HG02870 (cell line): ENCODE measurements around the gene ZC3H4.

Experiments
- ATAC-seq: cut with Tn5 transposase; IDR thresholded peaks from one replicate; pipeline ENCODE4 v1.9.1; 2021; ENCODE audit warnings: mild to moderate bottlenecking, moderate library complexity; ENCODE audit not compliant: unreplicated experiment

ZC3H4 gene

DNA sequence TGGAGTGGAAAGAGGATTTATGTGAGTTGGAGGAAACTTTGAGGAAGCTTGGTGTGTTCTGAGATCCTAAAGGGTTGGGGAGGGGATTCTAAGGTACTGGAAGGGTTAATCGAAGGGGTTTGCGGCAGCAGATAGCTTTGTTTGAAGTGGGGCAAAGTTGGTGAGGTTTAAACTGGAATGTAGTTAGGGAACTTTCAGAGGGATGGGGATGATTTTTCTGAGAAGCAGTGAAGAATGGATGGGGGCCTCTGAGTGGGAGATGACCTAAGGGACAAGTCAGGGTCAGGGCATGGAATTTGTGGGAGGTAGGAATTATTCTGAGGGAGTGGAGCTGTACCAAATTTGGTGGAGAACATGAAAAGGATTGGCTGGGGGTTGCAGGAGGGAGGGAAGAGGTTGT, 21.0 kb upstream of the ZC3H4 start:
- no peak for ATAC-seq

DNA sequence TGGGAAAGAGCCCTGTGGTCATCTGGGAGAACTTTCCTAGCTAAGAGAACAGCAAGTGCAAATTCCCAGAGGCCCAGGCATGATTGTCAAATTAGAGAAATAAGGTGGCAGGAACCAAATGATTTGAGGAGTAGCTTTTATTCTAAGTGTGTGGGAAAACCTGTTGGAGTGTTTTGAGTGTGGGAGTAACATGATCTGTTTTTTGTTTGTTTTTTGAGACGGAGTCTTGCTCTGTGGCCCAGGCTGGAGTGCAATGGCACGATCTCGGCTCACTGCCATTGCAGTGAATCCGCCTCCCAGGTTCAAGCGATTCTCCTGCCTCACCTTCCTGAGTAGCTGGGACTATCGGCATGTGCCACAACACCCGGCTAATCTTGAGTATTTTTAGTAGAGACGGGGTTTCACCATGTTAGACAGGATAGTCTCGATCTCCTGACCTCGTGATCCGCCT, 19.5 kb upstream of the ZC3H4 start:
- no peak for ATAC-seq

DNA sequence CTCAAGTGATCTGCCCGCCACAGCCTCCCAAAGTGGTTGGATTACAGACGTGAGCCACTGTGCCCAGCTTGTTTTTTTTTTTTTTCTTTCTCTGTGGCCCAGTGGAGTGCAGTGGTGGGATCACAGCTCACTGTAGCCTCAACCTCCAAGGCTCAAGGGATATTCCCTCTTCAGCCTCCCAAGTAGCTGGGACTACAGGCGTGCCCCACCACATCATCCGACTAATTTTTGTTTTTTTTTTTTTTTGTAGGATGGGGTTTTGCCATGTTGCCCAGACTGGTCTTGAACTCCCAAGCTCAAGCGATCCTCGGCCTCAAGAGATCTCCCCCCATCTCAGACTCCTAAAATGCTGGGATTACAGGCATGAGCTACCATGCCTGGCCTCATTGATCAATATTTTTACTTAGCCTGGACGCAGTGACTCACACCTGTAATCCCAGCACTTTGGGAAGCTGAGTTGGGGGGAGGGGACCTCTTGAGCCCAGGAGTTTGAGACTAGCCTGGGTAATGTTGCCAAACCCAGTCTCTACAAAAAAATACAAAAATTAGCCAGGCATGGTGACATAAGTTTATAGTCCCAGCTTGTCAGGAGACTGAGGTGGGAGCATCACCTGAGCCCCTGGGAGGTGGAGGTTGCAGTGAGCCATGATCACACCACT, 18.7 kb upstream of the ZC3H4 start:
- ATAC-seq = no peak

DNA sequence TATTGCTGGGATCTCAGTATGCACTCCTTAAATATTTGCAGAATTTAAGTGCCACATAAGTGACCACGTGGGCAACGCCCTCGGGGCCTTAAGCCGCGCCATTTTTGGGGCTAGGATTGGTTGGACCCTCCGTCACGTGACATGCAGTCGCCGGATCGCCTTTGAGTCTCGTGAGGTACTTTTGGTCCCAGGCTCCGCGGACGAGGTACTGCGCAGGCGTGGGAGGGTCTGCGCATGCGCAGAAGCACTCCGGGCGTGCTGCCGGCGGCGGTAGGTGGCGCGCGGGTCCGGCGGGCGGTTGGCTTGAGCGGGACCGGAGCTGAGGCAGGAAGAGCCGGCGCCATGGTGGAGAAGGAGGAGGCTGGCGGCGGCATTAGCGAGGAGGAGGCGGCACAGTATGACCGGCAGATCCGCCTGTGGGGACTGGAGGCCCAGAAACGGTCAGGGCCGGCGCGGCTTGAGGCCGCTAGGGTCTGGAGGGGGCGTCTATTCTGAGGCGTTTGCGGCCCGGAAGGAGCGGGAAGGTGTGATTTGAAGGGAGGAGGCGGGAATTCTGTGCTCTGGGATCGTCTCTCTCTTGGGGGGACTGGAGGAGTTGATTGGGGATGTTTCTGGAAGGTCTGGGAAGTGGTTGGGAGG, 17.1 kb upstream of the ZC3H4 start, which contains the start of gene SAE1:
SAE1 (plus strand) TSS at position 247 of the 639 bp plus-strand sequence; CDS start at position 343, 96 bp downstream.
- peak; percentile 85 for ATAC-seq

DNA sequence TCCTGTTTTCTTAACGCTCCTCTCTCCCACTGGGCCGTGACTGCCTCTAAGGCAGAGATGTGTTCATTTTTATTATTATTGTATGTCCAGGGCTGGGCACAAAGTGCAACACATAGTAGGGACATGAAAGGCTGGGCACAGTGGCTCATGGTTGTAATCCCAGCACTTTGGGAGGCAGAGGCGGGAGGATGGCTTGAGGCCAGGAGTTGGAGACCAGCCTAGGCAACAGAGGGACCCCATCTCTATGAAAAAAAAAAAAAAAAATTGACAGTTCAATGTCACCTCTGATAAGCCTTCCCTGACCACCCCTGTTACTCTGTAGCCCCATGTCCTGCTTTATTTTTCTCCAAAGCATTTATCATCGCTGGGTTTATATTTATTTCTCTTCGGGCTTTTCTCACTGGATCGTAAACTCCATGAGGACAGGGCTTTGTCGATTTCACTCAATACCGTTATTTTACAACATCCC, 16.6 kb upstream of the ZC3H4 start:
- ATAC-seq = no peak

DNA sequence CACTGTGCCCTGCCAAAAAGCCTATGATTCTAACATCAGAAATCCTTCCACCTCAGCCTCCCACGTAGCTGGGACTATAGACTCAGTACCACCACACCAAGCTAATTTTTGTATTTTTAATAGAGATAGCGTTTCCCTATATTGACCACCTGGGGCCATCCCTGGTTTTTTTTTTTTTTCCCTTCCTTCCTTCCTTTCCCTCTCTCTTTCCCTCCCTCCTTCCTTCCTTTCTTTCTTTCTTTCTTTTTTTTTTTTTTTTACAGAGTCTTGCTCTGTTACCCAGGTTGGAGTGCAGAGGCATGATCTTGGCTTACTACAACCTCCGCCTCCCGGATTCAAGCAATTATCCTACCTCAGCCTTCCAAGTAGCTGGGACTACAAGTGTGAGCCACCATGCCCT, 16.0 kb upstream of the ZC3H4 start:
- ATAC-seq = no peak

DNA sequence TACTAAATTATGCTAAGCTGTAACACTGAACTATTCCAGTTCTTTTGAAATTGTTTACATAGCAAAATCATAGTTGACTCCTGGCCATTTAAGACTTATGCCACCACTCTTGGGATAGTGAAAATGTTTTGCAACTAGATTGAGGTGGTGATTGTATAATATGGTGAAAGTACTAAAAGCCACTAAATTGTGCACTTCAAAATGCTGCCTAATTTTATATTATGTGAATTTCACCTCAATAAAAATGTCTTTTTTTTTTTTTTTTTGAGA, 12.0 kb upstream of the ZC3H4 start:
- ATAC-seq = no peak

DNA sequence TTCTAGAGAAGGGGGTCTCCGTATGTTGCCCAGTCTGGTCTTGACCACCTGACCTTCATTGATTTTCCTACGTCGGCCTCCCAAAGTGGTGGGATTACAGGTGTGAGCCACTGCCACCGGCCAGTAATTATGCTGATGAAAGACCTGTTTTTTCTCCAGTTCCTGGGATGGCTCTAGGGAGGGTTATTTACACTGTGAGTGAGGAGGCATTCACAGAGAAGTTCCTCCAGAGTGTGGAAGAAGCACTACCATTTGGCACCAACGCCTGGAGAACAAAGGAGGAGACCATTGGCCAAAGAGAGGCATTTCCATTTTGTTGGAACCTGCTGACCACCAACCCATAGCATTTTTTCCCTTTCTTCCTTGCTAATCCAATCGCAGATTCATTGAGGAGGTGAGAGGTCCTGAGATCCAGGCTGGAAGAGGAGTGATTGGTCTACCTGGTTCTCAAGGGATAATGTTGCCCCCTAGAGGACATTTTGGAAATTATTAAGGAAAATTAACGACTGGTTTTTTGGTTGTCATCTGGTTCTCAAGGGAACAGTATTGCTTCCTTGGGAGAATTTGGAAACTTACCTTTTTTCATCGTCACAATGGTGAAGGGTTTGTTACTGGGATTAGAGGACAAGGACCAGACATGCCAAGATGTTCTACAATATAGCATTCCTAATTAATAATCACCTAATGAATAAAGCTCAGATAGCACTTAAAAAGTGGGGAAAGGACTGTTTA, 11.5 kb upstream of the ZC3H4 start:
- no peak for ATAC-seq

DNA sequence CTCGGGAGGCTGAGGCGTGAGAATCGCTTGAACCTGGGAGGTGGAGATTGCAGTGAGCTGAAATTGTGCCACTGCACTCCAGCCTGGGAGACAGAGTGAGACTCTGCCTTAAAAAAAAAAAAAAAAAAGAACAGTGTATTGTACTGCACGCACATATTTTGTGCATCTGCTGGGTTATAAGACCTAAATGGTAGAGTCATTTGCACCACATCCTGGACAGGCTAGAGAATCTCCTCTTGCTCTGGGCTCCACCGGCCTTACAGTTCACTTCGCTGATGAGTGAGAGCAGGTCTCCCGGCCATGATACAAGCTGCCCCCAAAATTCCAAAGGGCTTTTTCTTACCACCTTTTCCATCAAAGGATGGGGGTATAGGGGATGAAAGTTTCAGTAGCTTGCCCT, 9.8 kb upstream of the ZC3H4 start:
- ATAC-seq = no peak

DNA sequence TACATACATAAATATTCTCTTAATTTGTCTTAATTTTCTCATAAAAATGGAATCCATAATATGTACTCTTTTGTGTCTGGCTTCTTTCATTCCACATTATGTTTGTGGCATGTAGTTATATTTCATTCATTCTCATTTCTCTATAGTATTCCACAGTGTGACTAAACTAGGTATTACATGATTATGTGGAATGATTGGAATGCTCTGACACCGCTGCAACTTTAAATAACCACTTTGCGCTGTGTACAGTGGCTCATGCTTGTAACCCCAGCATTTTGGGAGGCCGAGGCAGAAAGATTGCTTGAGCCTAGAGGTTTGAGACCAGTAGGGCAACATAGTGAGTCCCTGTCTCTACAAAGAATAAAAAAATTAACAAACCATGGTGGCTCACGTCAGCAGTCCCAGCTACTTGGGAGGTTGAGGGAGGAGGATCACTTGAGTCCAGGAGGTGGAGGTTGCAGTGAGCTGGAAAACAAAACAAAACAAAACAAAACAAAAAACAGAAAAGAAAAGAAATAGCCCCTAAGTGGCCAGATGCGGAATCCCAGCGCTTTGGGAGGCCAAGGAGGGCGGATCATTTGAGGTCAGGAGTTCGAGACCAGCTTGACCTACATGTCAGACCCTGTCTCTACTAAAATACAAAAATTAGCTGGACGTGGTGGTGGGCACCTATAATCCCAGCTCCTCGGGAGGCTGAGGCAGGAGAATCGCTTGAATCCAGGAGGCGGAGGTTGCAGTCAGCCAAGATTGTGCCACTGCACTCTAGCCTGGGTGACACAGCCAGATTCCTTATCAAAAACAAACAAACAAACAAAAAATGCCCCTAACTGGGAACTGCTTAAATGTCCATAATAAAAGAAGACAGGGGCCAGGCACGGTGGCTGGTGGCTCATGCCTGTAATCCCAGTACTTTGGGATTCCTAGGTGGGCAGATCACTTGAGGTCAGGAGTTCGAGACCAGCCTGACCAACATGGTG, 9.1 kb upstream of the ZC3H4 start:
- ATAC-seq = no peak

DNA sequence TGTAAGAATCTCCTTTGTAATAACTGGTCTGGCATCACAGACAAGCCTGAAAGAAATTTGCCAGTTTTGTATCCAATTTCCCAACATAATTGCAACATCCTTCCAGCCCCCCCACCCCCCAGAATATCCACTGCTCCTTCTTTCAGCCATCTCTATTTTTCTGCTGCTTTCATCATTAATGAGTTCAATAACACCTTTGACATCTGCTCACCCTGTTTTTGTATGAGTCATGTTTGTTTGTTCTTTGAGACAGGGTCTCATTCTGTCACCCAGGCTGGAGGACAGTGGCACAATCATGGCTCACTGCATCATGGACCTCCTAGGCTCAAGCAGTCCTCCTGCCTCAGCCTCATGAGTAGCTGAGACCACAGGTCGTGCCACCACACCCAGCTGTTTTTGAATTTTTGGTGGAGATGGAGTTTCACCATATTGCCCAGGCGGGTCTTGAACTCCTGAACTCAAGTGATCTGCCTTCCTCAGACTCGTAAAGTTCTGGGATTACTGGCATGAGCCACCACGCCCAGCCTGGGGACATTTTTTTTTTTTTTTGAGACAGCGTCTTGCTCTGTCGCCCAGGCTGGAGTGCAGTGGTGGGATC, 7.0 kb upstream of the ZC3H4 start:
- no peak for ATAC-seq

DNA sequence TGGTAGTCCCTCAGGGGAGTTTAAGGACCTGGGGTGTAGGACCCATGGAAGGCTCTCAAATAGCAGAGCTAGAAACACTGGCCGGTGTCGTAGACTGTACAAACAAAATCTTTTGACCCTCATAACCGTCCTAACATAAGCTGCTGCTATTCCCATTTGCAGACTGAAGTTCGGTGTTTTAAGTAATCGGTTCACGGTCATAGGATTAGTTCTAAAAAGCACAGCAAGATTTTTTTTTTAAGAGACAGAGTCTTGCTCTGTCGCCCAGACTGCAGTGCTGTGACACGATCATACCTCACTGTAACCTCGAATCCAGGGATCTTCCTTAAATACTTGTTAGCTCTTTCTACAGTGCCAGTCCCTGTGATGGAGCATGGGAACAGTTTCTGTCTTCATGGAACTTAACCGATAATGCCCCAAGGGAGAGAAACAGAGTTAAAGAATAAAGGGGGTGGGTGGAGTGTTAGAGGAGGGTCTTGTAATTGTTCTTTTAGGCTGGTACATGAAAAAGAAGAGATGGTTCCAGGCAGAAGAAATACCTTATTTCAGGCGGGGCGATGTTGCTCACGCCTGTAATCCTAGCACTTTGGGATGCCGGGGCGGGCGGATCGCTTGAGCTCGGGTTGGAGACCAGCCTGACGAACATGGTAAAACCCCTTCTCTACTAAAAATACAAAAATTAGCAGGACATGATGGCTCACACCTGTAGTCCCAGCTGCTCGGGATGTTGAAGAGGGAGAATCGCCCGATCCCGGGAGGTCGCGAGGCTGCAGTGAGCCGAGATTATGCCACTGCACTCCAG, 475 bp upstream of the ZC3H4 start:
- no peak for ATAC-seq

DNA sequence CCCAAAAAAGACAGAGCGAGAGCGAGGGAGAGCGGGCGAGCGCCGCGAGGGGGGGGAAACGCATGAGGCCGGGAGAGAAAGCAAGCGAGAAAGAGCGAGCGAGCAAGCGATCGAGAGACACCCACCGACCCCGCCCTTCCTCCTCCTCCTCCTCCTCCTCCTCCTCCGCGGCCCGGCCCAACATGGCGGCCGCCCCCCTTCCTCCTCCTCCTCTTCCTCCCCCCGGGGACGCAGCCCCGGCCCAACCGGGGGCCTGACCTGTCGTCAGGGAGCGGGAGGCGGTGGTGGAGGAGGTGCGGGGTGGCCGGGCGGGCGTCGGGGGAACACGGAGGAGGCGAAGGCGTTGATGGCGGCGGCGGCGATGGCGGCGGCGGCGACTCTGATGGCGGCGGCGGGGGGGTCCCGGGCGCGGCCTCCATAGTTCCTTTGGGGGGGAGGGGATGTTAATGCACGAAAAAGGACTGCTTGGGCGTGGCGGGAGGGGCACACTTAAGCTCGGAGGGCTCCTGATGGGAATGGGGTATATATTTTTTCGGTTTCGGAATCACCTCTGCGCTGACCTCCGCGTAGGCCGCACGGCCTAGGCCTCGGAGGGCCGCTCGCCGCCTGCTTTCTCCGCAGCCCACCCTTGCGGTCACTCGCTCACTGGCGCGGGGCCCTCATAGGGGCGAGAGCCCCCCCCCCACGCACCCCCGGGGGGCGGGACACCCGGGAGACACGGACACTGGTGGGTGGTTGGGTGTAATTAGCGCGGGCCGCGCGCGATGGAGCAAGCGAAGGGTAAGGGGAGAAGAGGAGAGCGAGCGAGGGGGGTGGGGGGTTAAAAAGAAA, 1.2 kb downstream of the ZC3H4 start:
- no peak for ATAC-seq

DNA sequence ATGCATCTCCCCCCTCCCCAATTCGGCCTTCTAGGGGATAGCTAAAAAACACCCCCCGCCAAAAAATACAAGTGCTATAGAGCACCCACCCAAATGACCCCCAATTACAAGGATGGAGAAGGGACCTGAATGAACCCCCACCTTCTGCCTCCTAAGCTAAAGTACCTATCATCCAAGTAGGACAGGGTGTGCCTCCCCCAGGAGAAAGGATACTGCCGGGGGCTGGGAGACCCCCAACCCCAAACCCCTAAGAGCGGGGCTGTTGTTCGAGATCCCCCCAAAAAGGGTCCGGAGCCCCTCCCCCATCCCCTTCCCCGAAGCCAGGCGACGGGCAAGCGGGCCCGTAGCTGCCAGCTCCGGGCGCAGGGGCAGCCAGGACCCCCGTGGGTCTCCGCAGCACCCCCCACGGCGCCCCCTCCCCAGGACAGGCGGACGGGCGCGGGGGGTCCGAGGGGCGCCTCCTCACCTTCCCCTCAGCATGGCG, 1.9 kb downstream of the ZC3H4 start:
- ATAC-seq = no peak

DNA sequence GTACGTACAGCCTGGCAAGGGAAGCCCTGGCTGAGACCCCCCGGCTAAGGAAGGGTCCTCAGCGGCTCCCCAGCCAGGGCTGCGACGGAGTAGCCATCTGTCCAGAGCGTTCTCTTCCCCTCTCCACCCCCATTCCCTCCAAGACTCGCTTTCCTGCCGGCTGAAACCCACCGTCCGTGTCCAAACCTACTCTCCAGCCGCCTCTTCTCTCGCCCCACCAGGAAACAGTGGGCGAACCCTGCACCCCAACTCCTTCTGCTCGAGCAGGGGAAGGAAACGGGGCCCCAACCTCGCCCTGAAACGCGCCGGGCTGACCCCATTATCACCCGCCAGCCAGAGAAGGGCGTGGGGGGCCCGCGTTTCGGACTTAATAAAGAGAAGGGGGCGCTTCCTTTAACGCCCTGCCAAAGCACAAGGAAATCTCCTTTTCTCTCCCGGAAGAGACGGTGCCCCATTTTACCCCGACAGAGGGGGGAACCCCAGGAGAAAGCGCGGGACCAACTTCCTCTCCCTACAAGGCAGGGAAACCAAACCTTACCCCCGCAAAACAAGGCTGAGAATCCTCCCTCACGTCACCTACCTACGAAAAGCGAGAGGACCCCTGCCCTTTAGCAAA, 2.5 kb downstream of the ZC3H4 start:
- no peak for ATAC-seq

DNA sequence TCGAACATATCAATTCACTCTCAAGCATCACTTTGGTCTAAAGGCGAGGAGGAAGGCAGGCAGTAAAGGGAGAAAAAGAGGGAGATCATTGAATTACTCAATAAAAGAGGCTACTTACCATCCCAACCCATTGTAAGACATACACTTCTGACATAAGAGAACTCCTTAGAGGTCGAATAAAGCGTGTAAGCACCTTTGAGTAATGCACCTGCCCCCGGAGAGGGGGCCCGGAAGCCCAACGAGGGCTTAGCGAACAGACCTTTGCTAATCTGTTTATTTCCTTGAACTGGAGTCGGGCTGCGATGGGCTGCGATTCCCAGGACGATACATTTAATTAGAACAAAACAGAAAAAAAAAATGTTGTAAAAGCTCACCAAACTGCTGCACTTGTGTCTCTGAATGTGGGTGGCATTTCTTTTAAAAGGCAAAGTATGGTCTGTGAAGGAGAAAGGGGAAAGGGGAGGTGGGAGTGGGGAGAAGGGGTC, 3.0 kb downstream of the ZC3H4 start:
- ATAC-seq = no peak

DNA sequence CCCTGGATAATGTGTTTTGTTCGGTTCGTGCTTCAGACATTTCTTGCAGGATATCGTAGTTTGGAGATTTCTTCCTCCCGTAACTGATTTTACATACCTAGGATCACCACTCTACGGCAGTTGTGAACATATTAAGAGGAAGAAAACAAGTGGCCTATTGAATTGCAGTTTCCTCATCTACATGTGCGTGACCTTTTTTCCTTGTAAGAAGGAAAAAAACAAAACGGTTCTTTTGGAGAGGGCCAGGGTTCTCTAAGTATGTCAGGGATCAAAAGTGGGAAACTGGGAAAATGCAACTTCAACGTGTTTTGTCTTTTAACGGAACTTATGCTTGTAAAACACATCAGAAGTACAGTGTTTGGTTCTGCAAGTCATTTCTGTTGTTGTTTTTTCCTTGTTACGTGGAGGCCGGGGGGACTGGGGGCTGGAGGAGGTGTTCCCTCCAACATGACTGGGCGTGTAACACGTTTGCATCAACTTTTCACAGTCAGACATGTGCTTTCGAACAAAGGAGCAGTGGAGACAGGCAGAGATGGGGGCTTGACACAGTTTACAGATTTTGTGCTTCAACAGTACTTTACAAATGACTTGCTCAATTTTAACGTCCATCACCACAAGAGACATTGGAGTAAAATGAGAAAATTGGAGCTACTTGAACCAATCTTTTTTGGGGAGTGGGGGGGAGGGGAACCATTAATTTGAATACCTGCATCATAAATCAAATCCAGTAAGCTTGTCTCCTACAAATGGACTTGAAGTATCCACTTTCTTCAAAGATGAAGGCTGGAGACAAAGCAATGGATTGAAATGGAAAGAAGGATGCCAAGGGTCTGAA, 3.8 kb downstream of the ZC3H4 start:
- ATAC-seq = no peak
